Stimulated activated CD4-positive, alpha-beta T cell treated with anti-CD3 and anti-CD28 coated beads, TNF-alpha, amount 100 ng/mL, for 24 hours (primary cell): ENCODE measurements around the gene ECPAS.
"Not testable (repeated sequence)": the region's sequence is repeated elsewhere in the genome, so short reads cannot be mapped to it uniquely, and the experiment has no call there.

Experiments
- DNase-seq, 3 experiments: peaks; one replicate each; pipeline ENCODE4 v3.0.0-alpha.2; 2020; ENCODE audit warnings: low read depth in 3 of 3

ECPAS gene

GRCh38 chr9:111467778-111468367 is 16.3 kb downstream of the ECPAS start:
- DNase-seq, result no peak

- no peak for DNase-seq
These were observed 21.1 kb downstream of the ECPAS start for GRCh38 chr9:111463048-111463447.

GRCh38 chr9:111458139-111459009 is 25.8 kb downstream of the ECPAS start:
- no peak for DNase-seq

- DNase-seq, result no peak
These were observed 27.7 kb downstream of the ECPAS start for GRCh38 chr9:111456529-111456928.

GRCh38 chr9:111455638-111456037 is 28.5 kb downstream of the ECPAS start:
- no peak for DNase-seq

- DNase-seq, result no peak
These were observed 29.4 kb downstream of the ECPAS start for GRCh38 chr9:111454751-111455150.

- no peak for DNase-seq
These were observed 32.6 kb downstream of the ECPAS start for GRCh38 chr9:111451570-111451969.

- DNase-seq, result no peak
These were observed 34.1 kb downstream of the ECPAS start for GRCh38 chr9:111450124-111450523.

GRCh38 chr9:111449705-111450104 is 34.5 kb downstream of the ECPAS start:
- no peak for DNase-seq

- not testable (repeated sequence) for DNase-seq
These were observed 38.4 kb downstream of the ECPAS start for GRCh38 chr9:111445799-111446198.

GRCh38 chr9:111443454-111443853 is 40.7 kb downstream of the ECPAS start:
- DNase-seq, result no peak

- DNase-seq, result no peak
These were observed 41.7 kb downstream of the ECPAS start for GRCh38 chr9:111442360-111443027.

GRCh38 chr9:111440226-111440625 is 44.0 kb downstream of the ECPAS start:
- no peak for DNase-seq

GRCh38 chr9:111438541-111439235 is 45.5 kb downstream of the ECPAS start:
- no peak for DNase-seq

- no peak for DNase-seq
These were observed 47.6 kb downstream of the ECPAS start for GRCh38 chr9:111436571-111436970.

GRCh38 chr9:111433082-111433481 is 51.1 kb downstream of the ECPAS start:
- no peak for DNase-seq

GRCh38 chr9:111431684-111432083 is 52.5 kb downstream of the ECPAS start:
- DNase-seq, result no peak

GRCh38 chr9:111429175-111429574 is 55.0 kb downstream of the ECPAS start:
- DNase-seq, result no peak

GRCh38 chr9:111427186-111427585 is 57.0 kb downstream of the ECPAS start:
- no peak for DNase-seq

- no peak for DNase-seq
These were observed 60.8 kb downstream of the ECPAS start for GRCh38 chr9:111423389-111423788.

GRCh38 chr9:111414406-111414805 is 69.8 kb downstream of the ECPAS start:
- no peak for DNase-seq

- DNase-seq, result no peak
These were observed 70.2 kb downstream of the ECPAS start for GRCh38 chr9:111413996-111414395.
